ENCODE results near the gene PDSS2.

PDSS2 gene

GRCh38 chr6:107237992-107238660 is 221.2 kb downstream of the PDSS2 start:
- TF ChIP-seq, protein P1, sequence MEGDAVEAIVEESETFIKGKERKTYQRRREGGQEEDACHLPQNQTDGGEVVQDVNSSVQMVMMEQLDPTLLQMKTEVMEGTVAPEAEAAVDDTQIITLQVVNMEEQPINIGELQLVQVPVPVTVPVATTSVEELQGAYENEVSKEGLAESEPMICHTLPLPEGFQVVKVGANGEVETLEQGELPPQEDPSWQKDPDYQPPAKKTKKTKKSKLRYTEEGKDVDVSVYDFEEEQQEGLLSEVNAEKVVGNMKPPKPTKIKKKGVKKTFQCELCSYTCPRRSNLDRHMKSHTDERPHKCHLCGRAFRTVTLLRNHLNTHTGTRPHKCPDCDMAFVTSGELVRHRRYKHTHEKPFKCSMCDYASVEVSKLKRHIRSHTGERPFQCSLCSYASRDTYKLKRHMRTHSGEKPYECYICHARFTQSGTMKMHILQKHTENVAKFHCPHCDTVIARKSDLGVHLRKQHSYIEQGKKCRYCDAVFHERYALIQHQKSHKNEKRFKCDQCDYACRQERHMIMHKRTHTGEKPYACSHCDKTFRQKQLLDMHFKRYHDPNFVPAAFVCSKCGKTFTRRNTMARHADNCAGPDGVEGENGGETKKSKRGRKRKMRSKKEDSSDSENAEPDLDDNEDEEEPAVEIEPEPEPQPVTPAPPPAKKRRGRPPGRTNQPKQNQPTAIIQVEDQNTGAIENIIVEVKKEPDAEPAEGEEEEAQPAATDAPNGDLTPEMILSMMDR (conservative IDR thresholded peaks at IDR 0.05; ENCODE audit: low read depth, low read length) = no peak
- no peak for DNase-seq (ENCODE audit: low read depth)
- no peak overlapping the region for H3K4me3 ChIP-seq (ENCODE audit: low read length)

DNA sequence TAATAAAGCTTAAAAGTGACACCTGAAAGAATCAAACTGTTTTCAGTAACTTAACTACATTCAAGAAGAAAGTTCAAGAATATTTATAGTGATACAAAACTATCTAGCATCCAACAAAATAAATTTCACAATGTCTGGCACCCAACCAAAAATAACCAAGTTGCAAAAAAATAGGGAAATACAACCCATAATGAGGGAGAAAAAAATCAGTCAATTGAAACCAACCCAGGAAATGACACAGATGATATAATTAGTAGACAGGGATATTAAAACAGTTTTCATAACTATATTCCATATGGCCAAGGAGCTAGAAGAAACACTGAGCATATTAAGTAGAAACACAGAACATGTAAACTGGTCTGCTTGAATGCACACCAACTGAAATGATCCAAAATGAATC is 223.9 kb downstream of the PDSS2 start:
- DNase-seq (ENCODE audit: low read depth) = no peak
- TF ChIP-seq, protein P1 (conservative IDR thresholded peaks at IDR 0.05; ENCODE audit: low read depth, low read length) = no peak
- no peak overlapping the region for H3K4me3 ChIP-seq (ENCODE audit: low read length)

DNA sequence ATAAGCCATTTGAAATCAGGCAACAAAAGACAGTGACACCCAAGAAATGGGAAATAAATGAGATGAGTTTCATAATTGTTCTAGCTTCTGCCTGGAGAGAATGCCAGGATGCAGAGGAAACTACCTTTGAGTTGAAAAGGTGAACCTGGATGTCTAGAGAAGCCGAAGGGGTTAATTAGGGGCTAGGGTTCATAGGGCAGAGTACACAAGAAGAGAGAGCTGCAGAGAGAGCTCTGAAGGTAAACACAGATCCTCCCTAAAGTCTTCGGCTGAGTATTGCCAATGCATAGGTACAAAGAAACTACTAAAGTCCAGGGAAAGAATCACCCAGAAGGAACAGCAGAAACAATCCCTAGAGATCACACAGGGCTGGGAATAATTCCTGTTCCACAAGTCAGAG is 224.4 kb downstream of the PDSS2 start:
- TF ChIP-seq, protein P1 (conservative IDR thresholded peaks at IDR 0.05; ENCODE audit: low read depth, low read length) = no peak

DNA sequence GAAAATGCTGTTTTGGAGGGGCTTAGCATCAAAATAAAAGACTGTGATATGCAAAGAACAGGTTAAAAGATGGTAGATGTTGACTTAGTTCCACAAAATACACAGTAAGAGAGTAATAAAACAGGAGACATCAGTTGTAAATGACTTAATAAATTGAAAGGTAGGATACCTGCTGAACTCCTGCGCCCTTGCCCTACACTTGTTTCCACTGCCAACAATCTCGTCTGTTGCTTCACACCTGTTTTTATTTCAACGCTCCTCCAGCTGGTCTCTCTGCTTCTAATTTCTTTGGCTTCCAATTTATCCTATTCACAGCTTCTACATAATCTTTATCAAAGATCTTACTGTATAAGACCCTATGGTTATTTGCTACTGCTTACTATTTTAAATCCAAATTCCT is 228.1 kb downstream of the PDSS2 start:
- H3K4me3 ChIP-seq (ENCODE audit: low read length) = no peak overlapping the region

More for the DNA sequence above, 224.4 kb downstream of the PDSS2 start:
- no peak overlapping the region for H3K4me3 ChIP-seq (ENCODE audit: low read length)
- no peak for DNase-seq (ENCODE audit: low read depth)

DNA sequence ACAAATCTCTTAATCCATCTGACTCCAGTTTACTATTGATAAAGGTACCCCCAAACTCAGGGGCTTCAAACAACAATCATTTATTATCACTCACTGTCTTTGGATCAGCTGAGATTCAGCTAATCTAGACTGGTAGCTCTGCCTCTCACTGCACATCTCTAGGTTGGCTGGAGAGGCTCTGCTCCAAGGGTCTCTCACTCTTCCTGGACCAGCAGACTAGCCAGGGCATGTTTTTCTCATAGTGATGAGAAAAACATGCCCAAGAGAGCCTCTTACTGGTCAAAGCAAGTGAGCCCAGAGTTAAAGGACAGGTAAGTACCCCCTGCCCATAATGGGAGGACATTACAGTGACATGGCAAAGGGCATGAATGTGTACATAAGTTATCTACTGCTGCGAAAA is 228.9 kb downstream of the PDSS2 start:
- TF ChIP-seq, protein P1 (conservative IDR thresholded peaks at IDR 0.05; ENCODE audit: low read depth, low read length) = no peak
- DNase-seq (ENCODE audit: low read depth) = no peak
- no peak overlapping the region for H3K4me3 ChIP-seq (ENCODE audit: low read length)

More for the DNA sequence above, 228.1 kb downstream of the PDSS2 start:
- no peak for DNase-seq (ENCODE audit: low read depth)
- TF ChIP-seq, protein P1 (conservative IDR thresholded peaks at IDR 0.05; ENCODE audit: low read depth, low read length) = no peak

DNA sequence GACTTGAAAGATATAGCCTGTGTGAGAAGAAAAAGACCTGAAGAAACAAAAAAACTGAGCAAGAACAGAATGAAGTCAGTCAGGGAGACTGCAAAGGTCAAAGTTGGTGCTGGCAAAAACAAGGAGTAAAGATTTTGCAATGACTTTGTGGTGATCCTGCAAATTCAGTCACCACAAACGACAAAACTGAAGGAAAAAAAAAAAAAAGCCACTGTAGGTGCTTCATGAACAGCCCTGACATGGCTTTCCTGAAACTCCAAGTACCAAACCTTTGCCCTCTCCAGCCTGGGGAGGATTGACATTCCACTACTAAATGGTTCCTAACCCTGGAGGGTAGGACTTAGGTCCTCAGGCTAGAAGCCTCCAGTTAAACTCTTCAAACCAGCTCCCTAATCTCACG is 229.3 kb downstream of the PDSS2 start:
- DNase-seq (ENCODE audit: low read depth) = no peak
- no peak overlapping the region for H3K4me3 ChIP-seq (ENCODE audit: low read length)
- TF ChIP-seq, protein P1 (conservative IDR thresholded peaks at IDR 0.05; ENCODE audit: low read depth, low read length) = no peak

GRCh38 chr6:107228754-107229153 is 230.6 kb downstream of the PDSS2 start:
- no peak for DNase-seq (ENCODE audit: low read depth)
- H3K4me3 ChIP-seq (ENCODE audit: low read length) = no peak overlapping the region
- TF ChIP-seq, protein P1 (conservative IDR thresholded peaks at IDR 0.05; ENCODE audit: low read depth, low read length) = no peak

Measured in retinal pigment epithelial cell (primary cell).